Measurements from ENCODE around the gene NME7. TPM values are rescaled to one million over a fixed set of nuclear protein-coding genes. Genes with fewer than 3 reads are reported as not detected.

Gene NME7
- total RNA-seq, 1 donor from 2014 or later: 10.6 TPM

DNA sequence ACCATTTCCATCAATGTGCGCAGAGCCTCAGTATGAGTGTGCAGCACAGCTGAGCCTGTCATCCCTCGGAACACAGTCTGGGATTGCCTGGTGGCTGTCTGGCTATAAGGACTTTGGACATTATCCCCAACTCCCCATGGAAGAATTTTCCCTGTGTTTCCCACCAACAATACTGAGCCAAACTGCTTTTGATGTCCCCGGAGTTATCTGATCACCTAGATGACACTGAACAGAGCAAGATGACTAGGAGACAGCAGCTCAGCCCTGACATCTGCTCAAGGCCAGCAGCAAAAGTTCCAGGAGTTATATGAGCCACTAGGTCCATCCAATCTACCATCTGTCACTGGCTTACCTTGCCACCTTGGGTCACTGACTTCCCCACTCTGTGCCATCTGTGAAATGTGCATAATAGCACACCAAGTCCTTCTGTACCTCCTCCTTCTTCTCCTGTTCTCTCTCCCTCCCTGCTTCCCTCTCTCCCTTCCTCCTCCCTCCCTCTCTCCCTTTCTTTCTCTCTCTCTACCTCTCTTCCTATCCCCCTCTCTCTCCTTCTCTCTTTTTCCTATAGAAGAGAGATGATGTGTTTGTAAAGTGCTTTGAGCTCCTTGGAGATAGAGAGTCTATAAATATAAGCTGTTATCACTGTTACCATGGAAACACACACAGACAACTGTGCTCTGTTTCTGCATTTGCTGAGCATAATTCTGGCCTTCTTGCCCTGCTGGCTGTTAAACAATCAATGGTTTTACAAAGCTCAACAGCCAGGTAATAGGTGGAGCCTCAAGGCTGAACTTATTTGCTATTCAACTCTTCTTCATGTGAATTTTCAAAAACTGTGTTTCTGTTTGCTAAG, 280.8 kb downstream of the NME7 start:
- intact Hi-C loops (cut with DNase I): no loop called here
- DNase-seq: no peak
- ATAC-seq (ENCODE audit: poor library complexity): peak; percentile 90

DNA sequence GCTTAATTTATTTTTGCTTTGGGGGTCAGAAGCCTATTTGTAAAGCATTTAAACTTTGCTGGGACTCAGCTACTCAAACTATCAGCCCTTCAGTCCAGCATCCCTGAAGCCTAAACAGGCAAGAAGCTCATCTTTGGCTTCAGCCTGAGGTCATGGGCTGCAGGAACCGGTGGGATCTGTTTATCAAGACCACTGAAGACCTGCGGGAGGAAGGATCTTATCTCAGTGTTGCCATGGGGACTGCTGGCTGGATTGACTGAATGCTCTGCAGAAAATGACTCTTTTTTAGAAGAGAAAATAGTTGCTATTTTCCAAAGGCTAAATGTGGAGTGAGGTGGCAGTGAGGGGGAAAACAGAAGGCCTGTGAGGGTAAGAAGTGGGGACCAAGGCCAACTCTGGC, 281.7 kb downstream of the NME7 start:
- no peak for DNase-seq

More for the DNA sequence above, 281.7 kb downstream of the NME7 start:
- ATAC-seq (ENCODE audit: poor library complexity): no peak
- intact Hi-C loops (cut with DNase I): no loop called here

Other genes starting within 250 kb of the NME7 start
- 24.0 TPM for gene BLZF1, start 398 bp upstream of the NME7 start, total RNA-seq
- gene CCDC181, start 59.7 kb upstream of the NME7 start, total RNA-seq: 0.56 TPM
- 15.6 TPM for gene SLC19A2, start 118.1 kb upstream of the NME7 start, total RNA-seq
- gene F5, start 218.7 kb upstream of the NME7 start, total RNA-seq: 21.2 TPM

Data from Right ventricle myocardium superior (tissue), 1 donor.